WTC11 (cell line): ENCODE data around the gene MEN1. TPM values are rescaled to one million over a fixed set of nuclear protein-coding genes. Genes with fewer than 3 reads are reported as not detected.
A peak's percentile ranks its signal among the peaks of the same experiment; 100 is the strongest.

Experiments used
- ATAC-seq: fragments of 200-7000 bp; cut with Tn5 transposase; 2 replicates; pipeline ENCODE4 v1.10.0; 2021; ENCODE audit warnings: mild to moderate bottlenecking, moderate library complexity
- CTCF ChIA-PET: fragments of 300-600 bp; sonication (Branson Sonifier 250); formaldehyde crosslinking; loops from one replicate; lab custom pipeline; 2021; ENCODE audit warnings: antibody characterized with exemption; lab: Charles Lee
- POLR2A ChIA-PET: fragments of 350-600 bp; sonication (Branson Sonifier 250); formaldehyde crosslinking; loops from one replicate; lab custom pipeline; 2021; ENCODE audit warnings: antibody characterized with exemption; lab: Charles Lee
- DNase-seq: peaks from one replicate; pipeline ENCODE4 v3.0.0; 2021; ENCODE audit warnings: low spot score
- H3K27ac Mint-ChIP-seq: 2 replicates; pipeline ENCODE4 v1.8.0; 2021; ENCODE audit warnings: mixed read lengths
- H3K27me3 Mint-ChIP-seq: 2 replicates; pipeline ENCODE4 v1.8.0; 2021; ENCODE audit warnings: low read depth, mild to moderate bottlenecking, moderate library complexity, mixed read lengths
- H3K36me3 Mint-ChIP-seq: 2 replicates; pipeline ENCODE4 v1.8.0; 2021; ENCODE audit warnings: mixed read lengths
- H3K4me1 Mint-ChIP-seq: 2 replicates; pipeline ENCODE4 v1.8.0; 2022; ENCODE audit warnings: mixed read lengths
- H3K4me3 Mint-ChIP-seq: 2 replicates; pipeline ENCODE4 v1.8.0; 2021; ENCODE audit warnings: mild to moderate bottlenecking, moderate library complexity, mixed read lengths
- H3K9me3 Mint-ChIP-seq: 2 replicates; pipeline ENCODE4 v1.8.0; 2021; ENCODE audit warnings: mixed read lengths
- ATF3 ChIP-seq: sonication (generic); formaldehyde crosslinking; conservative IDR thresholded peaks from 2 replicates; pipeline ENCODE4 v1.8.1; 2022; ENCODE audit warnings: mild to moderate bottlenecking, missing genetic modification reagents
- CBFB ChIP-seq: sonication (generic); formaldehyde crosslinking; IDR thresholded peaks from 2 replicates; pipeline ENCODE4 v1.8.1; 2022; ENCODE audit warnings: mild to moderate bottlenecking, low read depth, missing genetic modification reagents
- CDX4 ChIP-seq: fragments of 250-450 bp; sonication (Bioruptor Pico); IDR thresholded peaks from 2 replicates; pipeline ENCODE4 v1.9.0; 2021; ENCODE audit warnings: moderate library complexity, mild to moderate bottlenecking, inconsistent platforms, borderline replicate concordance
- FOXP4 ChIP-seq: sonication (generic); formaldehyde crosslinking; IDR thresholded peaks from 2 replicates; pipeline ENCODE4 v1.8.0; 2022; ENCODE audit warnings: mild to moderate bottlenecking, missing genetic modification reagents
- GTF2I ChIP-seq: fragments of 250-450 bp; sonication (Bioruptor Pico); conservative IDR thresholded peaks from 2 replicates; pipeline ENCODE4 v1.4.0; 2021; ENCODE audit warnings: mild to moderate bottlenecking
- KAT7 ChIP-seq: sonication (generic); formaldehyde crosslinking; IDR thresholded peaks from 2 replicates; pipeline ENCODE4 v1.8.1; 2023; ENCODE audit warnings: missing genetic modification reagents, mild to moderate bottlenecking, borderline replicate concordance
- MXD4 ChIP-seq: fragments of 250-450 bp; sonication (Bioruptor Pico); IDR thresholded peaks from 2 replicates; pipeline ENCODE4 v1.8.0; 2021; ENCODE audit warnings: mild to moderate bottlenecking, moderate library complexity, borderline replicate concordance
- MYBL2 ChIP-seq: sonication (generic); formaldehyde crosslinking; IDR thresholded peaks from 2 replicates; pipeline ENCODE4 v1.8.1; 2023; ENCODE audit warnings: mild to moderate bottlenecking, moderate library complexity, missing genetic modification reagents
- PRRX2 ChIP-seq: fragments of 250-450 bp; sonication (Bioruptor Pico); IDR thresholded peaks from 2 replicates; pipeline ENCODE4 v1.8.0; 2021; ENCODE audit warnings: mild to moderate bottlenecking
- SP1 ChIP-seq: sonication (generic); formaldehyde crosslinking; conservative IDR thresholded peaks from 2 replicates; pipeline ENCODE4 v1.8.1; 2022; ENCODE audit warnings: missing genetic modification reagents
- TCF7 ChIP-seq: sonication (generic); formaldehyde crosslinking; IDR thresholded peaks from 2 replicates; pipeline ENCODE4 v1.8.0; 2022; ENCODE audit warnings: mild to moderate bottlenecking, low read depth, missing genetic modification reagents, moderate library complexity
- TEAD1 ChIP-seq: sonication (generic); formaldehyde crosslinking; IDR thresholded peaks from 2 replicates; pipeline ENCODE4 v1.8.0; 2022; ENCODE audit warnings: mild to moderate bottlenecking, missing genetic modification reagents
- TEAD4 ChIP-seq: sonication (generic); formaldehyde crosslinking; IDR thresholded peaks from 2 replicates; pipeline ENCODE4 v1.8.0; 2022; ENCODE audit warnings: mild to moderate bottlenecking, missing genetic modification reagents
- USF1 ChIP-seq: sonication (generic); formaldehyde crosslinking; IDR thresholded peaks from 2 replicates; pipeline ENCODE4 v1.8.0; 2022; ENCODE audit warnings: mild to moderate bottlenecking, missing genetic modification reagents
- USF2 ChIP-seq: sonication (generic); formaldehyde crosslinking; IDR thresholded peaks from 2 replicates; pipeline ENCODE4 v1.8.1; 2023; ENCODE audit warnings: mild to moderate bottlenecking, missing genetic modification reagents, moderate library complexity
- ZBTB21 ChIP-seq: sonication (generic); formaldehyde crosslinking; IDR thresholded peaks from 2 replicates; pipeline ENCODE4 v1.8.1; 2023; ENCODE audit warnings: mild to moderate bottlenecking, missing genetic modification reagents, borderline replicate concordance
- ZNF121 ChIP-seq: sonication (generic); formaldehyde crosslinking; IDR thresholded peaks from 2 replicates; pipeline ENCODE4 v1.8.0; 2023; ENCODE audit warnings: missing genetic modification reagents
- ZNF416 ChIP-seq: fragments of 250-450 bp; sonication (Bioruptor Pico); IDR thresholded peaks from 2 replicates; pipeline ENCODE4 v1.9.0; 2021; ENCODE audit warnings: mild to moderate bottlenecking, inconsistent platforms
- total RNA-seq: library from RNA; stranded (reverse); gene quantifications from 3 replicates; pipeline ENCODE4 v1.2.3, GENCODE V29; 2021
- TF ChIP-seq, protein P1 (sequence below): sonication (generic); formaldehyde crosslinking; IDR thresholded peaks from 2 replicates; pipeline ENCODE4 v1.8.0; 2022; ENCODE audit warnings: missing genetic modification reagents
- TF ChIP-seq, protein P2 (sequence below): fragments of 250-450 bp; sonication (Bioruptor Pico); IDR thresholded peaks from 2 replicates; pipeline ENCODE4 v2.1.2; 2022; ENCODE audit warnings: mild to moderate bottlenecking, moderate library complexity

The MEN1 gene
- total RNA-seq, 1 experiment from 2014 or later: 47.1 TPM

DNA sequence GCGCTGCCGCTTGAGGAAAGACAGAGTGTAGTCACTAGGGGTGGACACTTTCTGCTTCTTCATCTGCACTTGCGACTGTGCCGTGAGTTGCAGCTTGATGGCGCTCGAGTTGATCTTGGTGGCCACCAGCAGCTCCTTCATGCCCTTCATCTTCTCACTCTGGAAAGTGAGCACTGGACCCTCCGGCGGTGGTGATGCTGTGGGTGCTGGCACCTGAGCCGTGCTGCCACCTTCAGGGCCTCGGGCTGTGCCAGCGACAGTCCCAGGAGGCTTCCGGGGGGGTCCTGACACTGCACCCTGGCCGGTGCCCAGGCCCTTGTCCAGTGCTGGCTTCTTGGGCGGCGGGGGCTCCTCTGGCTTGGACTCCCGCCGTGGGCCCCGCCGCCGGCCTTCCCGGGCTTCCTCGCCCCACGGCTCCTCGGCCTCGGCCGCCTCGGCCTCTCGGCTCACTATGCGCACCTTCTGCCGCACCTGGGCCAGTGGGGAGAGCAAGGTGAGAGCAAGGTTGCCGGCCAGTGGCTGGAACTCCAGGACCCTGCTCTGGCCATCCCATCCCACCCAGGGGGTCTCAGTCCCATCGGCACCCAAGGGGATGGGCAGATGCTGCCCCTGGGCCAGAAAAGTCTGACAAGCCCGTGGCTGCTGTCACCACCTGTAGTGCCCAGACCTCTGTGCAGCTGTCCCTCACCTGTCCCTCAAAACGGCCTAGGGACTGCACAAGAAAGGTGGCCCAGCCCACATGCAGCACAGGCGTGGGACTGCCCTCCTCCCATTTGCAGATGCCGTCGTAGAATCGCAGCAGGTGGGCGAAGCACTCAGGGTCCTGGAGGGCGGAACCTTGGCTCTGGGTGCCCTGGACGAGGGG is 5.8 kb downstream of the MEN1 start (continued):
- TF ChIP-seq, protein P1, sequence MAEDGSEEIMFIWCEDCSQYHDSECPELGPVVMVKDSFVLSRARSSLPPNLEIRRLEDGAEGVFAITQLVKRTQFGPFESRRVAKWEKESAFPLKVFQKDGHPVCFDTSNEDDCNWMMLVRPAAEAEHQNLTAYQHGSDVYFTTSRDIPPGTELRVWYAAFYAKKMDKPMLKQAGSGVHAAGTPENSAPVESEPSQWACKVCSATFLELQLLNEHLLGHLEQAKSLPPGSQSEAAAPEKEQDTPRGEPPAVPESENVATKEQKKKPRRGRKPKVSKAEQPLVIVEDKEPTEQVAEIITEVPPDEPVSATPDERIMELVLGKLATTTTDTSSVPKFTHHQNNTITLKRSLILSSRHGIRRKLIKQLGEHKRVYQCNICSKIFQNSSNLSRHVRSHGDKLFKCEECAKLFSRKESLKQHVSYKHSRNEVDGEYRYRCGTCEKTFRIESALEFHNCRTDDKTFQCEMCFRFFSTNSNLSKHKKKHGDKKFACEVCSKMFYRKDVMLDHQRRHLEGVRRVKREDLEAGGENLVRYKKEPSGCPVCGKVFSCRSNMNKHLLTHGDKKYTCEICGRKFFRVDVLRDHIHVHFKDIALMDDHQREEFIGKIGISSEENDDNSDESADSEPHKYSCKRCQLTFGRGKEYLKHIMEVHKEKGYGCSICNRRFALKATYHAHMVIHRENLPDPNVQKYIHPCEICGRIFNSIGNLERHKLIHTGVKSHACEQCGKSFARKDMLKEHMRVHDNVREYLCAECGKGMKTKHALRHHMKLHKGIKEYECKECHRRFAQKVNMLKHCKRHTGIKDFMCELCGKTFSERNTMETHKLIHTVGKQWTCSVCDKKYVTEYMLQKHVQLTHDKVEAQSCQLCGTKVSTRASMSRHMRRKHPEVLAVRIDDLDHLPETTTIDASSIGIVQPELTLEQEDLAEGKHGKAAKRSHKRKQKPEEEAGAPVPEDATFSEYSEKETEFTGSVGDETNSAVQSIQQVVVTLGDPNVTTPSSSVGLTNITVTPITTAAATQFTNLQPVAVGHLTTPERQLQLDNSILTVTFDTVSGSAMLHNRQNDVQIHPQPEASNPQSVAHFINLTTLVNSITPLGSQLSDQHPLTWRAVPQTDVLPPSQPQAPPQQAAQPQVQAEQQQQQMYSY: no peak
- no peak for TF ChIP-seq CBFB (CRISPR knock-in tag)
- TF ChIP-seq, all 79 proteins: peak for 0

- TF ChIP-seq, protein P2, sequence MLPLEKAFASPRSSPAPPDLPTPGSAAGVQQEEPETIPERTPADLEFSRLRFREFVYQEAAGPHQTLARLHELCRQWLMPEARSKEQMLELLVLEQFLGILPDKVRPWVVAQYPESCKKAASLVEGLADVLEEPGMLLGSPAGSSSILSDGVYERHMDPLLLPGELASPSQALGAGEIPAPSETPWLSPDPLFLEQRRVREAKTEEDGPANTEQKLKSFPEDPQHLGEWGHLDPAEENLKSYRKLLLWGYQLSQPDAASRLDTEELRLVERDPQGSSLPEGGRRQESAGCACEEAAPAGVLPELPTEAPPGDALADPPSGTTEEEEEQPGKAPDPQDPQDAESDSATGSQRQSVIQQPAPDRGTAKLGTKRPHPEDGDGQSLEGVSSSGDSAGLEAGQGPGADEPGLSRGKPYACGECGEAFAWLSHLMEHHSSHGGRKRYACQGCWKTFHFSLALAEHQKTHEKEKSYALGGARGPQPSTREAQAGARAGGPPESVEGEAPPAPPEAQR: no peak
- no peak for TF ChIP-seq MXD4 (CRISPR knock-in tag)
- no peak for TF ChIP-seq SP1 (CRISPR knock-in tag)
- TF ChIP-seq USF2: no peak
- TF ChIP-seq GTF2I (CRISPR knock-in tag): no peak
- TF ChIP-seq ATF3 (CRISPR knock-in tag): no peak
- no peak for TF ChIP-seq ZNF416 (CRISPR knock-in tag)
- no peak for TF ChIP-seq TEAD1 (CRISPR knock-in tag)
- no peak for TF ChIP-seq CDX4 (CRISPR knock-in tag)
- TF ChIP-seq FOXP4 (CRISPR knock-in tag): no peak
- TF ChIP-seq ZNF121: no peak
- no peak for TF ChIP-seq TCF7 (CRISPR knock-in tag)
- no peak for TF ChIP-seq TEAD4 (CRISPR knock-in tag)
- TF ChIP-seq KAT7 (CRISPR knock-in tag): no peak
- TF ChIP-seq PRRX2 (CRISPR knock-in tag): no peak
- TF ChIP-seq MYBL2 (CRISPR knock-in tag): no peak
- no peak for TF ChIP-seq ZBTB21
- no peak for TF ChIP-seq USF1 (CRISPR knock-in tag)
- TF ChIP-seq, all 79 proteins: peak for 0
Measured at GRCh38 chr11:64803846-64804345, 6.5 kb downstream of the MEN1 start.

More at GRCh38 chr11:64803846-64804345, 6.5 kb downstream of the MEN1 start:
- DNase-seq: peak; percentile 47
- ChIA-PET CTCF (interaction anchor here (0.7 to 3.7 kb wide), 27 partner anchors 9 to 401 kb away, joined by 3 to 33 read pairs (median 4); partner anchors contain the start of genes ARL2, CDC42BPG, GPHA2 and PPP2R5B), POLR2A (interaction anchor here (0.6 to 2.3 kb wide), 3 partner anchors 25 to 207 kb away, joined by 3 to 17 read pairs (median 3); partner anchors contain the start of gene SF1)
- Mint-ChIP-seq H3K27me3 (no peaks in the 10 kb centered on the region), H3K36me3 (peaks cover 15% of the 10 kb centered on the region; the same call in 1 of the 2 replicates), H3K4me1 (peaks cover 11% of the 10 kb centered on the region), H3K4me3 (peak overlapping the region; percentile 92), H3K9me3 (no peaks in the 10 kb centered on the region), H3K27ac (peak overlapping the region; percentile 99)
- peak; percentile 74 for ATAC-seq
